Fibroblast of lung (primary cell): Measurements from ENCODE around the gene ACTR3.

Experiments used
- EZH2 ChIP-seq: IDR thresholded peaks from 2 replicates; pipeline ENCODE4 v1.5.1; 2012; ENCODE audit warnings: low read length, control low read depth, mild to moderate bottlenecking; ENCODE audit errors: missing control alignments
- TF ChIP-seq, protein P1 (sequence below), 2 donors: IDR thresholded peaks in 1 of 2; conservative IDR thresholded peaks in 1 of 2; 1 replicate in 1 of 2; 2 replicates in 1 of 2; pipeline ENCODE4 v1.5.1; 2011 to 2012; ENCODE audit warnings: low read length in 2 of 2, control low read depth in 1 of 2, inconsistent platforms in 1 of 2, low read depth in 1 of 2, mild to moderate bottlenecking in 1 of 2

DNA sequence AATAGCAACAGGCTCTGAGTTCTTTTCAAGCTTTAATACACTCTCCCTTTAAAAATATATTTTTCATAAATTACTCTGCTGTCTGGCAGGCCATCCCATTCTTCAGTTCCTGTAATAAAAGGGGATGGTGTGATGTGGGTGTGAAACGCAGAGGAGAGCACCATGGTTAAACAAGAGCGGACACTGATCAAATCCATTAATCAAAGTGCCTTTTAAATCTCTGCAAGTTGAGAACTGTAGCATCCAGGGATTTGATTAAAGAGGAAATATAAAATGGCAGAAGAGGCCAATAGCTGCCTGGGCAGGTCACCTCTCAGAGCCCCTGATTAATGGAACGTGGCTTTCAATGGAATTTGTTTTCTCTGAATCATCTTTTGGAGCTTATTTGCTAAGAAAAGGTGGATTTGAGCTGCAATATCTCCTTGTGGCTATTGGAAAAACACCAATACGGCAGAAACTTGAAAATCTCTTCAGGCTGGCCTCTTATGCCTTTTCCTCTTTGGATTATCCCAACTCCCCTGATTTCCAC is 96.9 kb downstream of the ACTR3 start:
- TF ChIP-seq, protein P1, sequence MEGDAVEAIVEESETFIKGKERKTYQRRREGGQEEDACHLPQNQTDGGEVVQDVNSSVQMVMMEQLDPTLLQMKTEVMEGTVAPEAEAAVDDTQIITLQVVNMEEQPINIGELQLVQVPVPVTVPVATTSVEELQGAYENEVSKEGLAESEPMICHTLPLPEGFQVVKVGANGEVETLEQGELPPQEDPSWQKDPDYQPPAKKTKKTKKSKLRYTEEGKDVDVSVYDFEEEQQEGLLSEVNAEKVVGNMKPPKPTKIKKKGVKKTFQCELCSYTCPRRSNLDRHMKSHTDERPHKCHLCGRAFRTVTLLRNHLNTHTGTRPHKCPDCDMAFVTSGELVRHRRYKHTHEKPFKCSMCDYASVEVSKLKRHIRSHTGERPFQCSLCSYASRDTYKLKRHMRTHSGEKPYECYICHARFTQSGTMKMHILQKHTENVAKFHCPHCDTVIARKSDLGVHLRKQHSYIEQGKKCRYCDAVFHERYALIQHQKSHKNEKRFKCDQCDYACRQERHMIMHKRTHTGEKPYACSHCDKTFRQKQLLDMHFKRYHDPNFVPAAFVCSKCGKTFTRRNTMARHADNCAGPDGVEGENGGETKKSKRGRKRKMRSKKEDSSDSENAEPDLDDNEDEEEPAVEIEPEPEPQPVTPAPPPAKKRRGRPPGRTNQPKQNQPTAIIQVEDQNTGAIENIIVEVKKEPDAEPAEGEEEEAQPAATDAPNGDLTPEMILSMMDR (conservative IDR thresholded peaks at IDR 0.05 in 1 of 2, IDR thresholded peaks at IDR 0.05 in 1 of 2; ENCODE audit: low read depth in 1 of 2, low read length in 2 of 2) = no peak
- TF ChIP-seq EZH2 = no peak
